Stimulated activated CD8-positive, alpha-beta memory T cell treated with anti-CD3 and anti-CD28 coated beads, Interleukin-12 subunit alpha, Interleukin-12 subunit beta, amount 100 ng/mL, for 1 hour (primary cell): ENCODE results near the gene GH2.

Source experiments
- DNase-seq: peaks from one replicate; pipeline ENCODE4 v3.0.0-alpha.2; 2020; ENCODE audit warnings: low read depth

GH2 gene

DNA sequence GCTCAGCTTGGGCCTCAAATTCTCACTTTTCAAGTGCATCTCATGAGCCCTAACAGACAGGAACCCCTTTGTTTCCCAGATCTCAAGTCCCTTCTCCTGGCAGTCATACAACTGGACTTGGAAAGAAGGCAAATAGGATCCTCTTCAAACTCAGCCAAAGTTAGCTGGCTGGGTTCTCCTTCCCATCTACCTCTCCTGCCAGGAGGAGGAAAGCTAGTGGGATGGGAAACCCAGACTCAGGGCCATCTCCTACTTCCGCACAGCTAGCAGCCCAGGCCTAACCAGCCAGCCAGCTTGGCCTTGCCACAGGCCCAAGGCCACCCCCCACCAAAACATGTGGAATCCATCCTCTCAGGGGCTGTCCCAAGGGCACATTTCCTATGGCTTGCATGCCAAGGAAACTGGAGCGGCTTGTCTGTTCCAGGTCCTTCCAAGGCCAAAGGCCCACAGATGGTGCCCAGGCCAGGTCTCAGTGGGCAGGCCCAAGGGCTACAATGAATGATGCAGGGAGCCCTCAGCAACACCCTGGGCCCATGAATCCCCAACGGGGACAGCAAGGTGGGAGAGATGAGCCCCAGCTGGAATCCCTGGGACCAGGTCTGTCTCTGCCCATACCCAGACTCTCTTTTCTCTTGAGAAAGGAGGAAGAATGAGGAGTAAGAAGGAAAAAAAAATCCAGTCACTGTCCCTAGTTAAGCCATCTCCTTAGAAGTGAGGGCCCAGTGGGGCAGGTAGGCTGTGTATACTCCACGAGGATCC lies 41.0 kb downstream of the GH2 start:
- DNase-seq, result no peak

- DNase-seq, result no peak
These were observed 43.0 kb downstream of the GH2 start for GRCh38 chr17:63838631-63839171.

DNA sequence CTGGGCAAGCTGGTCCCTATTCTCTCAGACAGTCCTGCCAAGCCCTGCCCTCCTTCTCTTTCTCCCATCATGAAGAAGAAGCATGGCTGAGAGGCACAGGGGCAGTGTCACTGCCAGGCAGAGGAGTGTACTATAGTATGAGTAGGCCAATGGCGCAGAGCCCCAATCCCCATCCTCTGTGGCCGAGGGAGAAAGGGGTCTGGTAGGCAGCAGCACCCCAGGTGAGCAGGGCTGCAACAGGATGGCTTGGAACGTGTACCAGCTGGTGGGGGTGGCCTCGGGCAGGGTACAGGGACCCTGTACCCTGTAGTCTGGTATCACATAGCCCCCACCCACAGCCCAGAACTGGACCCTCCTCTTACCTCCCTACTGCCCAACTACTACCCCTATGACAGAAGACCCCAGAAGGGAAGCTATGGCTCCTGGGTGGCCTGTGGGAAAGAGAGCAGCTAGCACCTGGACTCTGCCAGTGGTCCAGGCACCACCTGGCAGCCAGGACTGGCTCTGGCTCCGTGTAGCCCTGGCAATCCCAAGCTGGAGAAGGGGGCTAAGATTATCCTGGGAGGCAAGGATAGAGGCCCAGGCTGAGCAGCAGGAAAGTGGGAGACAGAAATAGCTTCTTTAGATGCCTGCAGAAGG lies 43.7 kb downstream of the GH2 start:
- DNase-seq, result no peak

GRCh38 chr17:63837480-63837879 lies 44.3 kb downstream of the GH2 start:
- no peak for DNase-seq

DNA sequence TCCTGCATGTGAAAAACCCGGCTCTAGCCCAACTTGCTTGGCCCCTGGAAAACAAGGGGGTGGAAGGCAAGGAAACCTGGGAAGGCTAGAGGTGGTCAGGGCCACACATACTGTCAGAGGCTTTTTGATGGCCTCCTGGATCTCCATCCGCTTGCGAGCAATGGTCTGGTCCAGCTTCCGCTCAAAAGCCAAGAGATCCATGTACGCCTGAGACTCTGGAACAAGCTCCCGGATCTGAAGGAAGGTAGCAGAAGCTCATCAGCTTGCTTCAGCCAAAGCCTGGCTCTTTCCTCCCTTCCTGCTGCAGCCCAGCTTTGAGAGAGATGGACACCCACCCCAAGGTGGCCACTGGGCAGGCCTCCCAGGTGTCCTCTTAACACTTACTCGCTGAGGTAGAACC lies 44.9 kb downstream of the GH2 start:
- no peak for DNase-seq

DNA sequence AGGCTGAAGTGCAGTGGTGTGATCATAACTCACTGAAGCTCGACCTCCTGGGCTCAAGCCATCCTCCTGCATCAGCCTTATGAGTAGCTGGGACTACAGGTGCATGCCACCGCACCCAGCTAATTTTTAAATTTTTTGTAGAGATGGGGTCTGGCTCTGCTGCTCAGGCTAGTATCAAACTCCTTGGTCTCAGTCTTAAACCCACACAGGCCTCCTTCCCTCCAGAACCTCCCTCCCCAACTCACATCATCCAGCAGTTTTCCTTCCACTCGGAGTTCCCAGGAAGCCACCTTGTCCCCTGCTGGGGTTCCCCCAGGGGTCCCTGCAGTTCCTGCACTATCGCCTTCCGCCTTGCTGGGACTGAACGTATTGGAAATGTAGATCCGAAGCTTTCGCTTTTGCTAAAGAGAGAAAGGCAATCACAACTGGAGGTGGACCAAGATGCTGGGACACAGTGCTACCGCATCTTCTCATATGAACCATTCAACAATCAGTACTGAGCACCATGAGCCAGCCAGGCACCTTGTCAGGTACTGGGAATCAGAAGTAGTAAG lies 46.5 kb downstream of the GH2 start:
- DNase-seq, result no peak

DNA sequence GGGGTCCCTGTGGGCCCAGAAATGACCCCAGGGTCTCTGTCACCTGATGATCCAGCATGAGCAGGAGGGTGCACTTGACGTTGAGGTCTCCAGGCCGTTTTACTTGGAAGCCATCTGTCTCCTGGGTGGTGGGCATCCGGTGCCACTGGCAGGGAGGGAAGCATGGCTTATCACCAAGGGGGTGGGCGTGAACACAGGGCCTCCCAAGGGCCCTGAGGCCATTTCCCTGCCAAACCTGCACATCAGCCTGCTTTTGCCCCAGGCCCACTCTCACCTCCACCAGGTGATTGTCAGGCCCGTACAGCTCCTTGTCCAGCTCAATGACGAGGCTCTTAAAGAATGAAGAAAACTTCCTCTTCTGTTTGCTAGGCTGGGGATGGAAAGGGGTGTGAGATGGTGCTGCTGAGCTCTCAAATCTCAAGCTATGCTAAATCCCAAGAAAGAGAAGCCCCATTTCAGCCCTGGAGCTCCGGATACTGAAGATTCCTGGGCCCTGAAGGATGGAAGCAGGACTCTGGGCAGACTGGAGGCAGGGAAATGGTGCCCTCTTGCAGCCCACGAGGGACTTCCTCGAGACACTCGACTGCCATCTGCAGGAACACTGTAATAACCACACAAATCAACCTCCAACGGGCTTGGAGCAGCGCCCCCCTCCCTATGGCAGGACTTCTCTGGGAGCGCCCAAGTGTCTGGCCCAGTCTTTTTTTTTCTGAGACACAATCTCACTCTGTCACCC lies 47.1 kb downstream of the GH2 start:
- no peak for DNase-seq

DNA sequence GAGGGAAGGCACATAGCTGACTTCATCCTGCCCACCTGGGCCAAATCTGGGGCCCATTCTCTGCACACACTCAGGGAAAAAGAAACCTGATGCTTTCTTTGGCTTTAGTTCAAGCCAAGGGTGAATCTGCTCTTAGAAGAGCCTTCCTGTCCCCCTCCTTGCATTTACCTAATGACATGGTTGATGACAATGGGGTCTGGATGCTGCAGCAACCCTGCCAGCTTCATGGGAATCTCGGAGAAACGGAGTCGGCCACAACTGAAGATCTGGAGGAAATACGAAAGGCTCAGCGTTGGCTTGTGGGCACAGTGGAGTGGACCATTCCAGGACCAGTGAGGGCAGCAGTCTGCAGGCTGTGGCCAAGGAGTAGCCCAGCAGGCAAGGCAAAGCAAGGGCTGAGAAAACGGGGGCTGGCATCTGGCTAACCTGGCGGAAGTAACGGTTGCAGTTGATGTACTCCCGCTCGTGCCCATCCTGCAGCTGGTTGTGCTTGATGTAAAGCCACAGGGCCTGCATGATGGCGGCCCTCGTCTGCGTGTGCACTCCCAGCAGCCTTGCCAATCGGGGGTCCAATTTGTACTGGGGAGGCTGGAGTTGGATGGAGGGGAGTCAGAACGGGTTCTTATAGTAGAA lies 47.9 kb downstream of the GH2 start:
- DNase-seq, result no peak

DNA sequence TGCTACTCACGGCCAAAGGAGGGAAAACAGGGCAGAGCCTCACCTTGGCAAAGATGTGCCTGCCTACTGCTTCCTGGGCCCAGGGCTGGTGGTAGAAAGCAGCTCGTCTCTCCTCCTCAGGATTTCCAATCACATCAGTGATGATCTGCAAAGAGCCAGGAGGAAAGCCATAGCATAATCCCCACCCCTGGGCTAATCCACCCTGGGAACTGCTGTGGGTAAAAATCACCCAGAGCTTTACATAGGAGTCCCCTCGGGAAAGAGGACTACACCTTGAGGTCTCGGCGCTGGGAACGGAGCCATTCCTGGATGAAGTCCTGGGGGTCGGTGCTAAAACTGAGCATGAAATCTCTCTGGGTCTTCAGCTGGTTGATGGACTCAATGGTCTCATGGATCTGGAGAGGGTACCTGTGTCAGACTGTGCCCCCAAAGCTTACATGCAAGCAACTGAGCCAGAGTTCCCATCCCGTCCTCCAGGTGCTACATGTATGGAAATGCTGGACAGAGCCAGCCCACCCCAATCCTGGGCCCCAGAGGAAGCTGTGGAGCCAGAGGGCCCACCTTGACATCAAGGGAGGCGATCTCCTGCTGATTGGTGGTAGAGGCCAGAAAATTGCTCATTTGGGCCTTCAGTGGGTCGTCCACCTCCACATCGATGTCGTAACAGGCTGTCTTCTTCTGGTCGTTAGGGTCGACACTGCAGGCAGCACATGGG lies 48.6 kb downstream of the GH2 start:
- DNase-seq, result no peak

DNA sequence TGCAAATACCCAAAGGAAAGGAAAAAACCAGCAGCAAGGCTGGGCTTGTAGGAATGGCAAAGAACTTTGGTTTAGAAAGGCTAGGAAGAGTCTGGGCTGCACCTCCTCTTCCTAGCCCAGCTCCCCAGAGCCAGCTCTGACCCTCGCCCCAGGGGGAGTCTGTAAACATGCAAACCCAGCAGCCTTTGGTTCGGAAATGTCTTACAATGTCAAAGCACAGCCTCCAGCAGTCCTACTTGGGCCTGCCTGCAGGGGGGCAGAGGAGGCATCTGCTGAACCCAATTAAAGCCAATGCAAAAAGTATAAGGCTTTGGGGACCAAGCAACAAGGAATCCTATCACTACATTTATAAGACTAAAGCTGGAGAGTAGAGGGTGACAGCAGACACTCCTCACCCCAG lies 49.3 kb downstream of the GH2 start:
- DNase-seq, result no peak

GRCh38 chr17:63832014-63832413 lies 49.7 kb downstream of the GH2 start:
- no peak for DNase-seq

DNA sequence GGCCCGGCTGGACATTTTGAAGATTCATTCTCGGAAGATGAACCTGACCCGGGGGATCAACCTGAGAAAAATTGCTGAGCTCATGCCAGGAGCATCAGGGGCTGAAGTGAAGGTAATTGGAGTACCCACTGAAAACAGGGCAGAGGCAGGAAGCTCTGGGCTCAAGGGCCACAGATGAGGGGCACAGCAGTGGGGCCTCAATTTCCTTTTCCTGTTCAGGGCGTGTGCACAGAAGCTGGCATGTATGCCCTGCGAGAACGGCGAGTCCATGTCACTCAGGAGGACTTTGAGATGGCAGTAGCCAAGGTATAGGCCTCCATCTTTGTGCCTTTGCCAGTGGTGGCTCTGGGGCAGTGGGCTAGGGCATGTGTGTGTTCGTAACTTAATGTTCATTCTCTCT lies 50.2 kb downstream of the GH2 start:
- DNase-seq, result no peak

GRCh38 chr17:63830904-63831491 lies 50.7 kb downstream of the GH2 start:
- DNase-seq, result no peak

DNA sequence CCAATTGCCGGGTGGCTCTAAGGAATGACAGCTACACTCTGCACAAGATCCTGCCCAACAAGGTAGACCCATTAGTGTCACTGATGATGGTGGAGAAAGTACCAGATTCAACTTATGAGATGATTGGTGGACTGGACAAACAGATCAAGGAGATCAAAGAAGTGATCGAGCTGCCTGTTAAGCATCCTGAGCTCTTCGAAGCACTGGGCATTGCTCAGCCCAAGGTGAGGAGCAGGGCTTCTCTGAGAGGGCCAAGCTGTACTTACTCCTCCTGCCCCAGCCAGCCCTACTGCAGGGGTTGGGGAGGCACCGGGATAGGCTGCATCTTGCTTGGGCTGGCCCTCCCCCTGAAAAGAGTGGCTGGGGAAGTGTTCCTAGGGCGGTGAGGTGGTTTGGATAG lies 51.5 kb downstream of the GH2 start:
- DNase-seq, result no peak
